Activated B cell treated with CpG ODN at 0.5 μM for 24 hours (primary cell): ENCODE data around the gene IQSEC1. TPM values are rescaled to one million over a fixed set of nuclear protein-coding genes. Genes with fewer than 3 reads are reported as not detected.

Source experiments
- ATAC-seq: fragments of 200-7000 bp; cut with Tn5 transposase; one replicate; pipeline ENCODE4 v1.10.0; 2021; ENCODE audit warnings: low read depth, mild to moderate bottlenecking, moderate library complexity
- CTCF ChIA-PET: fragments of 350-600 bp; sonication (Branson Sonifier 250); formaldehyde crosslinking; loops from one replicate; lab custom pipeline; 2021; ENCODE audit warnings: antibody characterized with exemption; lab: Charles Lee
- POLR2A ChIA-PET: fragments of 350-600 bp; sonication (Branson Sonifier 250); formaldehyde crosslinking; loops from one replicate; lab custom pipeline; 2021; ENCODE audit warnings: antibody characterized with exemption; lab: Charles Lee
- DNase-seq: peaks from one replicate; pipeline ENCODE4 v3.0.0; 2022
- H3K27ac Mint-ChIP-seq: one replicate; pipeline ENCODE4 v1.8.0; 2020; ENCODE audit warnings: mixed read lengths
- H3K27me3 Mint-ChIP-seq: one replicate; pipeline ENCODE4 v1.8.0; 2021; ENCODE audit warnings: mixed read lengths
- H3K36me3 Mint-ChIP-seq: one replicate; pipeline ENCODE4 v1.8.0; 2021; ENCODE audit warnings: low read depth, mixed read lengths
- H3K4me1 Mint-ChIP-seq: one replicate; pipeline ENCODE4 v1.8.0; 2021; ENCODE audit warnings: mixed read lengths
- H3K4me3 Mint-ChIP-seq: one replicate; pipeline ENCODE4 v1.8.0; 2020; ENCODE audit warnings: mild to moderate bottlenecking, mixed read lengths
- H3K9me3 Mint-ChIP-seq: one replicate; pipeline ENCODE4 v1.8.0; 2020; ENCODE audit warnings: mixed read lengths
- intact Hi-C: fragments of 100-400 bp; cut with micrococcal nuclease; formaldehyde crosslinking; loops from one replicate; pipeline ENCODE4 v1.15.1; 2024
- total RNA-seq: library from RNA; stranded (reverse); gene quantifications from 2 replicates; pipeline ENCODE4 v1.2.3, GENCODE V29; 2022
- TF ChIP-seq, protein P1 (sequence below): fragments of 200-600 bp; IDR thresholded peaks from one replicate; pipeline ENCODE4 v1.8.0; 2022; ENCODE audit warnings: antibody characterized with exemption, mild to moderate bottlenecking

Gene IQSEC1
- total RNA-seq, 1 donor from 2014 or later = 296 TPM

DNA sequence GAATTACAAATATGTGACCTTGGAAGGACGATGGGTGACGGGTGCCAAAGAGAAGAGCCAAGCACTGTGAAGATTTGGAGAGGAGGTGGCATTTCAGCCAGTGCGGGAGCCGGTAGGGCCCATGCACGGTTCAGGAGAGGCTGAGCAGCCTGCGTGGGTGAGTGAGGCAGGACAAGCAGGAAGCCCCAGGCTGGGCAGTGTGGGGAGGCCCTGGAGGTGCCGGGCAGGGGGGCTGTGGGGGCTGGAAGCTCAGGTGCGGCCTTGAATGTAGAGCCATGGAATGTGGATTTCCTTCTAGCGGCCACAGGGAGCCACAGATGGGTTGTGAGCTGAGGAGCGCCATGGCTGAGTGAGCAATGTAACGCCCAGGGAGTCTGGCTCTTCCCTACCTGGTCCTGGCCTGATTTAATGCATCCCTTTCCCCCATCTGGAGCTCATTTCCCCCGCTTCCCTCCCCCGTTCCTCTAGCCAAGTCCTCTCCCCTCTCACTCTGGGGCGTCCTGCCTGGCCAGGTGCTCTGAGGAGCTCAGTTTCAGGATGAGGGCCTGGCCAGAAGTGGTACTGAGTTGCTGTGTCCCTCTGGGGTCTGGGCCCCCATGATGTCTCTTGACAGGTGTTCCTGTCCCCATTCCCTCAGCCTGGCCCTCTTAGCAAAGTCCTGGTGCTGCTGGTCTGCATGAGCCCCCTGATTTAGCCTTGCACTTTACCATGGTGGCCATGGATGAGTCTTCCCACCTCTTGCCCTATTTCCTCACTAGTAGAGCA is 41.8 kb upstream of the IQSEC1 start:
- Mint-ChIP-seq H3K27ac (no peak overlapping the region), H3K36me3 (no peaks in the 10 kb centered on the region)
- no peak for DNase-seq

DNA sequence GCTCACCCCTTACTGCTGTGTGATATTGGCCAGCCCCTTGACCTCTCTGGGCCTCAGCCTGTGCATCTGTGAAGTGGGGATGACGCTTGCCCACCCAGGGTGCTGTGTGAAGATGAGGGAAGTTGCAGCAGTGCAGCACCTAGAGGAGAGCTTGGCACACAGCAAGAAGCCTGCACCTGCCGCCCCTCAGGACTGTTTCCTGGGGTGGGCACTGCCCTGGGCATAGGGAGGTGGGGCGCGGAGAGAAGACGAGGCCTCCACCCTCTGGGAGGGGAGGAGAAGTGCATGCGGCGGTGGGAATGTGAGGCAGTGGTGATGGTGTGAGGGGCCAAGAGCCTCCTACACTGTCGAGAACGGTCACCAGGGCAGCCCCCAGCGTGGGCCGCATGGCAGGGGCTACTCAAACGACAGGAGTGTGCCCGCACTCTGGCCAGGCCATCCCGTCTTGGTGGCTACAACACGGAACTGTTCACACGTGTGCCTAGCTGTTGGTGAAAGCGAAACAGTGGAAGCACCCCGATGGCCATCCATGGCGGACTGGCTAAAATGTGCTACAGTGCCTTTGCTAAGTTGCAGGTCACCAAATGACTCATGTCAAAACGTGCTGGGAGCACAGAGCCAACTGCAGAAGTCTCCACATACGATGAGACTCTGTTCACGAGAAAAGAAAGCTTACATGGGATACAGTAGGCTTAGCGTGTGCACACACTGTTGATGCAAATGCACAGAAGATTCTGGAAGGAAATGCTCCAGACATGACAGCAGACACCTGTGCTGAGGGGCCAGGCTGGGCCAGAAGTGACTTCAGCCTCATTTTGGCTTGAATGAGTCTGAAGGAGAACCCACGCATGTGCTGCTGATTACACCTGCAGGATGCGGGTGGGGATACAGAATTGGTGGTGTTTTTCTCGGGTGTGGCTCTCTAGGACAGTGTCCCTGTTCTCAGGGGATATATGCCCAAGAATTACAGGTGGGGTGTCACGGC is 40.4 kb upstream of the IQSEC1 start:
- DNase-seq (no peak), ATAC-seq (no peak)
- TF ChIP-seq, protein P1, sequence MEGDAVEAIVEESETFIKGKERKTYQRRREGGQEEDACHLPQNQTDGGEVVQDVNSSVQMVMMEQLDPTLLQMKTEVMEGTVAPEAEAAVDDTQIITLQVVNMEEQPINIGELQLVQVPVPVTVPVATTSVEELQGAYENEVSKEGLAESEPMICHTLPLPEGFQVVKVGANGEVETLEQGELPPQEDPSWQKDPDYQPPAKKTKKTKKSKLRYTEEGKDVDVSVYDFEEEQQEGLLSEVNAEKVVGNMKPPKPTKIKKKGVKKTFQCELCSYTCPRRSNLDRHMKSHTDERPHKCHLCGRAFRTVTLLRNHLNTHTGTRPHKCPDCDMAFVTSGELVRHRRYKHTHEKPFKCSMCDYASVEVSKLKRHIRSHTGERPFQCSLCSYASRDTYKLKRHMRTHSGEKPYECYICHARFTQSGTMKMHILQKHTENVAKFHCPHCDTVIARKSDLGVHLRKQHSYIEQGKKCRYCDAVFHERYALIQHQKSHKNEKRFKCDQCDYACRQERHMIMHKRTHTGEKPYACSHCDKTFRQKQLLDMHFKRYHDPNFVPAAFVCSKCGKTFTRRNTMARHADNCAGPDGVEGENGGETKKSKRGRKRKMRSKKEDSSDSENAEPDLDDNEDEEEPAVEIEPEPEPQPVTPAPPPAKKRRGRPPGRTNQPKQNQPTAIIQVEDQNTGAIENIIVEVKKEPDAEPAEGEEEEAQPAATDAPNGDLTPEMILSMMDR = no peak
- Mint-ChIP-seq H3K9me3 (no peaks in the 10 kb centered on the region), H3K4me1 (peaks cover 73% of the 10 kb centered on the region), H3K27ac (peak overlapping the region; percentile 46), H3K36me3 (no peaks in the 10 kb centered on the region), H3K4me3 (no peak overlapping the region), H3K27me3 (no peaks in the 10 kb centered on the region)
- ChIA-PET CTCF (interaction anchor here (0.6 to 1.8 kb wide), 2 partner anchors 22 to 32 kb away, joined by 3 to 7 read pairs; no protein-coding TSS in a partner anchor), POLR2A (interaction anchor here (0.6 kb wide), 1 partner anchor 452 kb away, joined by 3 read pairs; no protein-coding TSS in a partner anchor)
- intact Hi-C loops = loop anchor here (5.0 kb wide), 1 partner anchor 169 kb away; no protein-coding TSS in a partner anchor

More for the DNA sequence above, 41.8 kb upstream of the IQSEC1 start:
- intact Hi-C loops = loop anchor here (5.0 kb wide), 1 partner anchor 167 kb away; no protein-coding TSS in a partner anchor
- POLR2A ChIA-PET = no interaction called here
- Mint-ChIP-seq H3K4me3 (no peak overlapping the region), H3K27me3 (no peaks in the 10 kb centered on the region), H3K4me1 (peaks cover 66% of the 10 kb centered on the region), H3K9me3 (no peaks in the 10 kb centered on the region)
- TF ChIP-seq, protein P1 = no peak
- no peak for ATAC-seq
- CTCF ChIA-PET = no interaction called here

DNA sequence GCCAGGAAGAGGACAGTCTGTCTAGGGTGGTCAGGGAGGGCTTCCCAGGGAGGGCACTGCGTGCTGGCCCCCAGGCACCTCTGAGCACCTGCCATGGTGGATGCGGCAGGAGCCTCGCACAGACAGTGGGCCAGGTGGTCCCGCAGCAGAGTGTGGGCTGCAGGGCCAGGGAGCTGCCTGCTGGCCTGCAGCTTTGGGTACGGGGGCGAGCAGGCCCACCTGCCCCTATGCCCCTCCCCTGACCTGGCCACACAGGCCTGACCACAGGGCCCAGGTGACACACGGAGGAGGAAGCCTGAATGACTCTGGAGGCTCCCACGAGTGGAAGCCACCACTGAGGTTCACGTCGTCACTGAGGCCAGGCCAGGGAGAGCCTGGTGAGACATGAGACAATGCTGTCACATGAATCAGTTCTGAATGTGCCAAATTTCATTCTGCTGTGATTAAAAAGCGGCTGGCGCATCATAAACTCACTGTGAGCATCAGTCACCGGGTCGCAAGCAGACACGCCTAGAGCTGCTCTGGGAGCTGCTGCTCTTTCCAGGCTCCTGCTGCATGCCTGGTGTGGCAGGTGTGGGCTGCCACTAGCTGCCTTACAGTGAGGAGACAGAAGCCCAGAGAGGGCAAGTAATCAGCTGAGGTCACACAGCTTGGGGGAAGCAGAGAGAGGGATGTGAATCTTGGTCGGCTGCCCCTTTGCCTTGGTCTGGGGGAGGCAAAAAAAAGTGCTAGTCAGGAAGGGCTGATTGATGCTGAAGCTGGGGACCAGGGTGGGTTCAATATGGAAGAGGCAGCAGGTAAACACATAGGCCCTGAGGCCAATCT is 39.5 kb upstream of the IQSEC1 start:
- Mint-ChIP-seq H3K36me3 (no peaks in the 10 kb centered on the region), H3K4me3 (no peak overlapping the region), H3K27me3 (no peaks in the 10 kb centered on the region), H3K4me1 (peaks cover 73% of the 10 kb centered on the region), H3K27ac (peak overlapping the region; percentile 96), H3K9me3 (no peaks in the 10 kb centered on the region)
- ATAC-seq = no peak
- DNase-seq = no peak
- intact Hi-C loops = loop anchor here (5.0 kb wide), 1 partner anchor 170 kb away; no protein-coding TSS in a partner anchor
- TF ChIP-seq, protein P1 = no peak
- CTCF ChIA-PET = interaction anchor here (1.0 to 1.8 kb wide), 2 partner anchors 21 to 364 kb away, joined by 3 to 7 read pairs; no protein-coding TSS in a partner anchor
- POLR2A ChIA-PET = interaction anchor here (0.6 kb wide), 1 partner anchor 451 kb away, joined by 3 read pairs; no protein-coding TSS in a partner anchor

DNA sequence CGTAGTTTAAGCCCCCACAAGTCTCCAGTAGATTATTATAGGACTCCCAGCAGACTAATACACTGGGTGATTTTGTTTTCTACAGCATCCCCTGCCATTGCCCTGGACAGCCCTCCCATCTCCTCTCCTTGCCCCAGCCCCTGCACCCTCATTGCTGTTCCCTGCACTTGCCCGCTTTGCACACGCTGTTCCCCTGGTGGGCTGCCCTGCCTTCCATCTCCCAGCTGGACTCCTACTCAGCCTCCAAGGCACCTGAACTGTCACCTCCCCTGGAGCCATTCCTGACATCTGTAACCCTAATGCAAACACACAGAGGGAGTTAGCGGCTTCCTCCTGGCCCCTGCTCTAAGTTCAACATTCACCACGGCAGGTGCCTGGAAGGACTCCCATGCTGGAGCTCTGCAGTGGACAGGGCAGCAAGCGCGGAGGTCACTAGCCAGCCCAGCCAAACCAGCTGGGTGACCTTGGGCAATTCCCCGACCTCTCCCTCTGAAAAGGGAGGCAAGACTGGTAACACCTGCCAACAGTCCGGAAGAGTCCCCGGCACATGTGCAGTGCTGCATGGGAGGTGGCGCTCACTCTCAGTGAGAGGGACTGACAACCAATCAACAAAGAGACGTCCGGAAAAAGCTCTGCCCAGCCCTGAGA is 38.8 kb upstream of the IQSEC1 start:
- intact Hi-C loops = loop anchor here (5.0 kb wide), 1 partner anchor 170 kb away; no protein-coding TSS in a partner anchor
- DNase-seq (no peak), ATAC-seq (no peak)
- Mint-ChIP-seq H3K36me3 (no peaks in the 10 kb centered on the region), H3K27me3 (no peaks in the 10 kb centered on the region), H3K4me3 (peak overlapping the region; percentile 5), H3K9me3 (no peaks in the 10 kb centered on the region), H3K27ac (peak overlapping the region; percentile 96), H3K4me1 (peaks cover 73% of the 10 kb centered on the region)
- TF ChIP-seq, protein P1 = no peak
- ChIA-PET POLR2A (interaction anchor here (1.6 to 3.7 kb wide), 3 partner anchors 25 to 90 kb away, joined by 11 to 34 read pairs (median 17); no protein-coding TSS in a partner anchor), CTCF (interaction anchor here (1.0 to 2.3 kb wide), 3 partner anchors 20 to 364 kb away, joined by 3 to 20 read pairs (median 7); no protein-coding TSS in a partner anchor)
